PC-3 (cell line): Measurements from ENCODE around the gene CLIP1. TPM values are rescaled to one million over a fixed set of nuclear protein-coding genes. Genes with fewer than 3 reads are reported as not detected.

Experiments
- ATAC-seq: fragments of 200-7000 bp; cut with Tn5 transposase; 2 replicates; pipeline ENCODE4 v1.9.1; 2020; ENCODE audit warnings: mild to moderate bottlenecking, moderate library complexity
- BruUV-seq: library from RNA; stranded (reverse); fragments of 400-500 nt; replicated peaks from 2 replicates; lab custom pipeline; 2021; lab: Mats Ljungman, UMichigan
- CTCF ChIA-PET: fragments of 300-600 bp; sonication (Branson Sonifier 250); formaldehyde crosslinking; loops from one replicate; lab custom pipeline; 2022; ENCODE audit warnings: antibody characterized with exemption; lab: Charles Lee
- POLR2A ChIA-PET: fragments of 300-600 bp; sonication (Branson Sonifier 250); formaldehyde crosslinking; loops from one replicate; lab custom pipeline; 2022; ENCODE audit warnings: antibody characterized with exemption; ENCODE audit not compliant: unreplicated experiment; lab: Charles Lee
- DNase-seq: peaks from one replicate; pipeline ENCODE4 v3.0.0-alpha.2; 2015
- H2AFZ ChIP-seq: fragments of 300-600 bp; sonication (generic); 2 replicates; pipeline ENCODE4 v1.6.0; 2016; ENCODE audit warnings: antibody characterized with exemption, low read length
- H3F3A ChIP-seq: fragments of 300-600 bp; sonication (generic); one replicate; pipeline ENCODE4 v1.6.0; 2017; ENCODE audit warnings: antibody characterized with exemption, low read length, control low read depth, mild to moderate bottlenecking; ENCODE audit not compliant: unreplicated experiment
- H3K27ac ChIP-seq: fragments of 300-600 bp; sonication (generic); 2 replicates; pipeline ENCODE4 v1.5.1; 2016; ENCODE audit warnings: mild to moderate bottlenecking, low read length
- H3K27me3 ChIP-seq: fragments of 300-600 bp; sonication (generic); 2 replicates; pipeline ENCODE4 v1.6.1; 2016; ENCODE audit warnings: low read length, mixed read lengths
- H3K36me3 ChIP-seq: fragments of 300-600 bp; sonication (generic); 2 replicates; pipeline ENCODE4 v1.6.1; 2016; ENCODE audit warnings: low read depth, mixed run types, low read length, mixed read lengths
- H3K4me1 ChIP-seq: fragments of 300-600 bp; sonication (generic); 2 replicates; pipeline ENCODE4 v1.5.1; 2016; ENCODE audit warnings: low read length; ENCODE audit not compliant: insufficient read depth
- H3K4me2 ChIP-seq: fragments of 300-600 bp; sonication (generic); 2 replicates; pipeline ENCODE4 v1.6.0; 2016; ENCODE audit warnings: low read length
- H3K4me3 ChIP-seq: fragments of 300-600 bp; sonication (generic); 2 replicates; pipeline ENCODE4 v1.5.1; 2016; ENCODE audit warnings: mild to moderate bottlenecking, low read length, mixed read lengths
- H3K79me2 ChIP-seq: fragments of 300-600 bp; sonication (generic); 2 replicates; pipeline ENCODE4 v1.6.1; 2017; ENCODE audit warnings: low read length, mixed read lengths
- H3K9ac ChIP-seq: fragments of 300-600 bp; sonication (generic); 2 replicates; pipeline ENCODE4 v1.6.0; 2016; ENCODE audit warnings: mild to moderate bottlenecking, low read length
- H3K9me2 ChIP-seq: fragments of 300-600 bp; sonication (generic); replicated peaks from 2 replicates; pipeline ENCODE4 v1.6.1; 2016; ENCODE audit warnings: mixed run types, low read length, mixed read lengths
- H3K9me3 ChIP-seq: fragments of 300-600 bp; sonication (generic); 2 replicates; pipeline ENCODE4 v1.6.1; 2016; ENCODE audit warnings: low read length, mixed read lengths
- H4K20me1 ChIP-seq: fragments of 300-600 bp; sonication (generic); 2 replicates; pipeline ENCODE4 v1.6.1; 2016; ENCODE audit warnings: low read length, mixed read lengths
- EZH2 ChIP-seq: fragments of 300-600 bp; sonication (generic); IDR thresholded peaks from one replicate; pipeline ENCODE4 v1.6.1; 2017; ENCODE audit warnings: antibody characterized with exemption, mild to moderate bottlenecking, low read length; ENCODE audit not compliant: unreplicated experiment
- EZH2phosphoT487 ChIP-seq: fragments of 300-600 bp; sonication (generic); IDR thresholded peaks from 2 replicates; pipeline ENCODE4 v1.6.1; 2018; ENCODE audit warnings: mild to moderate bottlenecking, antibody characterized with exemption, low read length, borderline replicate concordance
- intact Hi-C: fragments of 100-400 bp; cut with micrococcal nuclease; formaldehyde crosslinking; loops from 2 replicates; pipeline ENCODE4 v1.9.0; 2023
- total RNA-seq: library from RNA; depleted of rRNA; stranded (reverse); fragments of >200 nt; gene quantifications from 2 replicates; pipeline ENCODE4 v1.2.3, GENCODE V29; 2014
- TF ChIP-seq, protein P1 (sequence below): fragments of 300-600 bp; sonication (generic); conservative IDR thresholded peaks from 2 replicates; pipeline ENCODE4 v1.5.1; 2017; ENCODE audit warnings: antibody characterized with exemption, low read depth, mild to moderate bottlenecking, low read length

The CLIP1 gene
- total RNA-seq, 1 experiment from 2014 or later: 46.4 TPM

DNA sequence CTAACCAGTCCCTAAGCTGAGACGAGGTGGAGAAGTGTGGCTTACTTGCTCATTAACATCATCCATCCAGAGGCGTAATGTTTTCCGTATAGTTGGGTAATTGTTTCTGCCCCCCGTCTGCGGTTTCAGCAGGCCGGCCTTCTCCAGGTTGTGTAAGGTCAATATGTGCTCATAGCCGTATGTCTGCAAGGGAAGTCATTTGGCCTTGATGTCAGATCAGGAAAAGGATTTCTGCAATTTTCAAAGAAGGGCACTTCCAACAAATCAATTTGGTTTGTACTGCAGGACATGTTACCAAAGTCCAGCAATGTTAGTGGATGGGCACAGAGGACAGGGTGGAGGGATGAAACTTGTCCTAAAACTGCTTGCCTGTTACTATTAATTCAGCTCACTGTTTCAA, 186.7 kb downstream of the CLIP1 start:
- Histone ChIP-seq H3K79me2 (no peaks in the 10 kb centered on the region), H3K9ac (no peak overlapping the region), H3K27ac (no peak overlapping the region), H3K9me2 (no peaks in the 10 kb centered on the region), H2AFZ (no peak overlapping the region), H3K27me3 (no peaks in the 10 kb centered on the region), H3K4me3 (no peak overlapping the region), H3K36me3 (peaks cover 14% of the 10 kb centered on the region), H3K4me2 (no peak overlapping the region), H4K20me1 (no peaks in the 10 kb centered on the region), H3F3A (no peaks in the 10 kb centered on the region), H3K4me1 (no peaks in the 10 kb centered on the region), H3K9me3 (no peaks in the 10 kb centered on the region)
- CTCF ChIA-PET: no interaction called here
- intact Hi-C loops: no loop called here
- ATAC-seq: no peak
- TF ChIP-seq, protein P1, sequence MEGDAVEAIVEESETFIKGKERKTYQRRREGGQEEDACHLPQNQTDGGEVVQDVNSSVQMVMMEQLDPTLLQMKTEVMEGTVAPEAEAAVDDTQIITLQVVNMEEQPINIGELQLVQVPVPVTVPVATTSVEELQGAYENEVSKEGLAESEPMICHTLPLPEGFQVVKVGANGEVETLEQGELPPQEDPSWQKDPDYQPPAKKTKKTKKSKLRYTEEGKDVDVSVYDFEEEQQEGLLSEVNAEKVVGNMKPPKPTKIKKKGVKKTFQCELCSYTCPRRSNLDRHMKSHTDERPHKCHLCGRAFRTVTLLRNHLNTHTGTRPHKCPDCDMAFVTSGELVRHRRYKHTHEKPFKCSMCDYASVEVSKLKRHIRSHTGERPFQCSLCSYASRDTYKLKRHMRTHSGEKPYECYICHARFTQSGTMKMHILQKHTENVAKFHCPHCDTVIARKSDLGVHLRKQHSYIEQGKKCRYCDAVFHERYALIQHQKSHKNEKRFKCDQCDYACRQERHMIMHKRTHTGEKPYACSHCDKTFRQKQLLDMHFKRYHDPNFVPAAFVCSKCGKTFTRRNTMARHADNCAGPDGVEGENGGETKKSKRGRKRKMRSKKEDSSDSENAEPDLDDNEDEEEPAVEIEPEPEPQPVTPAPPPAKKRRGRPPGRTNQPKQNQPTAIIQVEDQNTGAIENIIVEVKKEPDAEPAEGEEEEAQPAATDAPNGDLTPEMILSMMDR: no peak
- no peak for TF ChIP-seq EZH2phosphoT487
- TF ChIP-seq EZH2: no peak
- POLR2A ChIA-PET: no interaction called here
- no TSS peak for BruUV-seq
- no peak for DNase-seq

DNA sequence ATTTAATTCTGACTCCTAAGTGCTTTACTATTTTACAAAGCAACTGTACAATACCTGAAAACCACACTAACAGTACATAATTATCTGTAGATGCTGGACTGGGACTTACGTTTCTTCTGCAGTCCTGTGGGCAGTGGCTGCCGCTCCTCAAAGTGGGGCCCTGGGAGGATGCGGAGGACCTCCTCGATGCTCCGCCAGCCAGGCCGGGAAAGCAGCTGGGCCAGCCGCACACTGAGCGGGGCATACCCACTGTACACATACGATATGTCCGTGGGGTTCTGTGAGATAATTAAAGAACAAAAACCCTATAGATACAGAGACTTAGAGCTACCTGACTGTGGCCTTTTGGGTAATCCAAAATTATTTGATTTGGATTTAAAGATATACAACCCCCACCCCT, 189.8 kb downstream of the CLIP1 start:
- Histone ChIP-seq H3K9ac (no peak overlapping the region), H3K4me2 (no peak overlapping the region), H3K27ac (no peak overlapping the region), H3K9me3 (no peaks in the 10 kb centered on the region), H3K4me3 (no peak overlapping the region), H2AFZ (no peak overlapping the region), H3K36me3 (peaks cover 11% of the 10 kb centered on the region), H3K4me1 (no peaks in the 10 kb centered on the region), H4K20me1 (no peaks in the 10 kb centered on the region), H3K9me2 (no peaks in the 10 kb centered on the region), H3K79me2 (no peaks in the 10 kb centered on the region), H3K27me3 (no peaks in the 10 kb centered on the region), H3F3A (no peaks in the 10 kb centered on the region)
- intact Hi-C loops: no loop called here
- BruUV-seq: no TSS peak
- DNase-seq (no peak), ATAC-seq (no peak)
- TF ChIP-seq, protein P1: no peak
- TF ChIP-seq EZH2 (no peak), EZH2phosphoT487 (no peak)
- ChIA-PET CTCF (no interaction called here), POLR2A (no interaction called here)

DNA sequence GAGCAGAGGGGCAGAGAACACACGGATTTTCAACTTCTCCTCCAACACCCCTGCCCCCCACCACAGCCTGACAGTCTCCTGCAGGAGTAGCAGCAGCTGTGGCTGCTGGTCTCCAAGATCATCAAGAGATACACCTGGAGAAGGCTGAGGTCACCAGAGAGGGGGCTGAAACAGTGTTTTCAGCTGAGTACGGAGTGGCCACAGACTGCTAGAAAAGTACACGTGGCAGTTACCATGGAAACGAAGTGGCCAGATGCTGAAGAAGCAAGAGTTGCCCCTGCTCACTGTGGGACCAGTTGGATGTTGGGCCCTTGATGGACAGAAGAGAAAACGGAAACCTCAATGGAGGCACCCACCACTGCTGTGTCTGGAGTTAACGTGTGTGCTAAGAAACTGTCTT, 191.7 kb downstream of the CLIP1 start:
- Histone ChIP-seq H4K20me1 (no peaks in the 10 kb centered on the region), H3K9me3 (no peaks in the 10 kb centered on the region), H3K27ac (no peak overlapping the region), H3K4me3 (no peak overlapping the region), H2AFZ (no peak overlapping the region), H3F3A (no peaks in the 10 kb centered on the region), H3K4me1 (peaks cover 5% of the 10 kb centered on the region), H3K9ac (no peak overlapping the region), H3K9me2 (no peaks in the 10 kb centered on the region), H3K4me2 (no peak overlapping the region), H3K36me3 (peaks cover 11% of the 10 kb centered on the region), H3K27me3 (no peaks in the 10 kb centered on the region), H3K79me2 (no peaks in the 10 kb centered on the region)
- intact Hi-C loops: no loop called here
- ATAC-seq (no peak), DNase-seq (no peak)
- no TSS peak for BruUV-seq
- ChIA-PET CTCF (no interaction called here), POLR2A (no interaction called here)
- TF ChIP-seq EZH2phosphoT487: no peak
- TF ChIP-seq, protein P1: no peak
- no peak for TF ChIP-seq EZH2
